HCT116 (cell line): ENCODE data around the gene CYREN. TPM values are rescaled to one million over a fixed set of nuclear protein-coding genes. Genes with fewer than 3 reads are reported as not detected.

ENCODE experiments used
- ATAC-seq: fragments of 200-7000 bp; cut with Tn5 transposase; 2 replicates; pipeline ENCODE4 v1.9.1; 2020; ENCODE audit warnings: mild to moderate bottlenecking, moderate library complexity
- BruUV-seq: library from RNA; stranded (reverse); fragments of 400-500 nt; replicated peaks from 2 replicates; lab custom pipeline; 2021; lab: Mats Ljungman, UMichigan
- CTCF ChIA-PET: fragments of 300-600 bp; sonication (Branson Sonifier 250); formaldehyde crosslinking; loops from one replicate; lab custom pipeline; 2021; ENCODE audit warnings: antibody characterized with exemption; lab: Charles Lee
- POLR2A ChIA-PET: fragments of 300-600, 350-600 bp; sonication (Branson Sonifier 250); formaldehyde crosslinking; loops from one replicate; lab custom pipeline; 2021; ENCODE audit warnings: antibody characterized with exemption; lab: Charles Lee
- RAD21 ChIA-PET, 2 experiments: fragments of 300-600 bp; sonication (Branson Sonifier 250); formaldehyde crosslinking; loops; one replicate each; lab custom pipeline; 2023; ENCODE audit warnings: low total read pairs in 2 of 2; ENCODE audit not compliant: uncharacterized antibody in 2 of 2, unreplicated experiment in 2 of 2, low non-redundant PET in 1 of 2; lab: Charles Lee
- DNase-seq: peaks from one replicate; pipeline ENCODE4 v3.0.0-alpha.2; 2010; ENCODE audit warnings: low read depth, low spot score
- H2AFZ ChIP-seq: fragments of 200-600 bp; shearing (Covaris generic), sonication (generic); 2 replicates; pipeline ENCODE4 v1.6.1; 2017; ENCODE audit warnings: low read depth, mixed run types, mixed read lengths, antibody characterized with exemption, low read length; ENCODE audit not compliant: poor library complexity, severe bottlenecking
- H3K27ac ChIP-seq: 2 replicates; pipeline ENCODE4 v1.5.1; 2012; ENCODE audit warnings: low read depth, low read length
- H3K27me3 ChIP-seq: fragments of 200-600 bp; sonication (generic); 2 replicates; pipeline ENCODE4 v1.6.1; 2016; ENCODE audit warnings: mixed run types, low read length, mixed read lengths; ENCODE audit not compliant: insufficient read depth
- H3K36me3 ChIP-seq, 2 experiments: fragments of 200-500 bp in 1 of 2; fragments of 200-600 bp in 1 of 2; sonication (Bioruptor generic) in 1 of 2; sonication (generic) in 1 of 2; 2 replicates each; pipeline versions ENCODE4 v1.5.1 to v1.6.1; 2014 to 2016; ENCODE audit warnings: low read length in 2 of 2, inconsistent platforms in 1 of 2, mixed read lengths in 1 of 2, mixed run types in 1 of 2; ENCODE audit not compliant: insufficient read depth in 2 of 2, control insufficient read depth in 1 of 2
- H3K4me1 ChIP-seq, 2 experiments: fragments of 200-600 bp in 1 of 2; sonication (generic) in 1 of 2; 2 replicates each; pipeline versions ENCODE4 v1.5.1 to v1.6.1; 2012 to 2017; ENCODE audit warnings: low read length in 2 of 2, inconsistent platforms in 1 of 2, mild to moderate bottlenecking in 1 of 2, mixed read lengths in 1 of 2, mixed run types in 1 of 2, moderate library complexity in 1 of 2; ENCODE audit not compliant: insufficient read depth in 2 of 2, control insufficient read depth in 1 of 2
- H3K4me2 ChIP-seq: fragments of 200-600 bp; sonication (generic); 2 replicates; pipeline ENCODE4 v1.6.1; 2017; ENCODE audit warnings: mixed run types, low read length, mixed read lengths
- H3K4me3 ChIP-seq, 2 experiments: fragments of 200-600 bp in 1 of 2; sonication (generic) in 1 of 2; replicated peaks in 1 of 2; 2 replicates each; pipeline ENCODE4 v1.5.1; 2011 to 2016; ENCODE audit warnings: low read length in 2 of 2, control low read depth in 1 of 2, low read depth in 1 of 2, mild to moderate bottlenecking in 1 of 2, mixed read lengths in 1 of 2, mixed run types in 1 of 2
- H3K79me2 ChIP-seq: fragments of 200-600 bp; sonication (generic); 2 replicates; pipeline ENCODE4 v1.6.1; 2017; ENCODE audit warnings: mild to moderate bottlenecking, mixed run types, low read length, moderate library complexity, mixed read lengths; ENCODE audit not compliant: insufficient read depth
- H3K9ac ChIP-seq: fragments of 200-600 bp; sonication (generic); 2 replicates; pipeline ENCODE4 v1.6.1; 2016; ENCODE audit warnings: low read length, mixed read lengths
- H3K9me2 ChIP-seq: fragments of 200-600 bp; sonication (generic), shearing (Covaris generic); 2 replicates; pipeline ENCODE4 v1.6.1; 2017; ENCODE audit warnings: mixed run types, mild to moderate bottlenecking, moderate library complexity; ENCODE audit not compliant: insufficient read depth
- H3K9me3 ChIP-seq, 2 experiments: fragments of 200-500 bp in 1 of 2; fragments of 200-600 bp in 1 of 2; sonication (Bioruptor generic) in 1 of 2; sonication (generic) in 1 of 2; 2 replicates each; pipeline ENCODE4 v1.6.1; 2014 to 2017; ENCODE audit warnings: low read length in 2 of 2, mixed read lengths in 2 of 2, inconsistent platforms in 1 of 2, low read depth in 1 of 2, mild to moderate bottlenecking in 1 of 2, mixed run types in 1 of 2, moderate library complexity in 1 of 2; ENCODE audit not compliant: control insufficient read depth in 1 of 2, insufficient read depth in 1 of 2
- H4K20me1 ChIP-seq: fragments of 200-600 bp; sonication (generic), shearing (Covaris generic); 2 replicates; pipeline ENCODE4 v1.6.1; 2017; ENCODE audit warnings: mixed run types, mild to moderate bottlenecking, moderate library complexity; ENCODE audit not compliant: insufficient read depth
- CBX3 ChIP-seq: IDR thresholded peaks from 2 replicates; pipeline ENCODE4 v1.6.1; 2012; ENCODE audit warnings: low read depth
- CEBPB ChIP-seq: IDR thresholded peaks from 2 replicates; pipeline ENCODE4 v1.6.1; 2012; ENCODE audit warnings: low read depth
- EGR1 ChIP-seq: IDR thresholded peaks from 2 replicates; pipeline ENCODE4 v1.6.1; 2012; ENCODE audit warnings: low read depth
- ELF1 ChIP-seq: IDR thresholded peaks from 2 replicates; pipeline ENCODE4 v1.6.1; 2012; ENCODE audit warnings: low read depth, borderline replicate concordance
- EZH2 ChIP-seq: fragments of 200-600 bp; sonication (generic); IDR thresholded peaks from 2 replicates; pipeline ENCODE4 v1.6.1; 2017; ENCODE audit warnings: antibody characterized with exemption, mixed run types
- EZH2phosphoT487 ChIP-seq: fragments of 200-600 bp; IDR thresholded peaks from 2 replicates; pipeline ENCODE4 v1.6.1; 2018; ENCODE audit warnings: antibody characterized with exemption, borderline replicate concordance
- FOSL1 ChIP-seq: IDR thresholded peaks from 2 replicates; pipeline ENCODE4 v1.6.1; 2012; ENCODE audit warnings: low read depth
- JUND ChIP-seq: IDR thresholded peaks from 2 replicates; pipeline ENCODE4 v1.6.1; 2012
- POLR2A ChIP-seq: IDR thresholded peaks from 2 replicates; pipeline ENCODE4 v1.7.0; 2011; ENCODE audit warnings: borderline replicate concordance; ENCODE audit not compliant: insufficient read depth, insufficient read length; ENCODE audit errors: extremely low read depth
- SRF ChIP-seq: IDR thresholded peaks from 2 replicates; pipeline ENCODE4 v1.6.1; 2012; ENCODE audit warnings: low read depth
- intact Hi-C: fragments of 100-400 bp; cut with micrococcal nuclease; formaldehyde crosslinking; loops from 2 replicates; pipeline ENCODE4 v1.10.0; 2022
- total RNA-seq: library from RNA; stranded (reverse); gene quantifications from one replicate; pipeline ENCODE4 v1.2.1, GENCODE V29; 2021; ENCODE audit not compliant: unreplicated experiment
- TF ChIP-seq, protein P1 (sequence below): IDR thresholded peaks from 2 replicates; pipeline ENCODE4 v1.6.1; 2011; ENCODE audit warnings: mild to moderate bottlenecking, low read length, moderate library complexity; ENCODE audit not compliant: insufficient replicate concordance; ENCODE audit errors: extremely low read depth
- TF ChIP-seq, protein P2 (sequence below): IDR thresholded peaks from 2 replicates; pipeline ENCODE4 v1.6.1; 2012
- TF ChIP-seq, protein P3 (sequence below): IDR thresholded peaks from 2 replicates; pipeline ENCODE4 v1.6.1; 2012; ENCODE audit warnings: low read depth

The CYREN gene
- total RNA-seq, 1 experiment from 2014 or later: 54.5 TPM

DNA sequence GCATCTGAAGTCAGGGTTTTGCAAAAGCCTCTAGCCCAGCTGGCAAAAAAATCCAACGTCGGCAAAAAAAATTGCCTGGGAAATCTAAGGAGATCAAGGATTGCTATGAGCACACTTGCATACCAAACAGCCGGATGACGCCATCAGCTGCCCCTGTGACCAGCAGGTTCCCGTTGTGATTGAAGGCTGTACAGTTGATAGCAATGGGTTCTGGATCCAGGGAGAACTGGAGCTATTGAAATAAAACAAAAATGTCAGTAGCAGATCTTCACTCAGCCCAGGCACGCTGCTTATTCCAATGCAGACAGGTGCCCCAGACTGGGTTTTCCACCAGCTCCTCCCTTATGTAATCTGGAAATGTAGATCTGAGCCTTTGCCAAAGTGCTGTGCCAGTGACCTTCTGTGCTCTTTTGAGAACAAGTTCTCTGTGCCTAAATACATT, 18.7 kb upstream of the CYREN start:
- Histone ChIP-seq H3K36me3 (no peaks in the 10 kb centered on the region), H3K27ac (no peak overlapping the region), H3K4me3 (no peak overlapping the region), H3K9me3 (no peaks in the 10 kb centered on the region), H2AFZ (no peak overlapping the region), H3K4me1 (no peaks in the 10 kb centered on the region)
- DNase-seq: no peak
- TF ChIP-seq FOSL1: no peak
- no peak for TF ChIP-seq CBX3
- TF ChIP-seq, protein P1, sequence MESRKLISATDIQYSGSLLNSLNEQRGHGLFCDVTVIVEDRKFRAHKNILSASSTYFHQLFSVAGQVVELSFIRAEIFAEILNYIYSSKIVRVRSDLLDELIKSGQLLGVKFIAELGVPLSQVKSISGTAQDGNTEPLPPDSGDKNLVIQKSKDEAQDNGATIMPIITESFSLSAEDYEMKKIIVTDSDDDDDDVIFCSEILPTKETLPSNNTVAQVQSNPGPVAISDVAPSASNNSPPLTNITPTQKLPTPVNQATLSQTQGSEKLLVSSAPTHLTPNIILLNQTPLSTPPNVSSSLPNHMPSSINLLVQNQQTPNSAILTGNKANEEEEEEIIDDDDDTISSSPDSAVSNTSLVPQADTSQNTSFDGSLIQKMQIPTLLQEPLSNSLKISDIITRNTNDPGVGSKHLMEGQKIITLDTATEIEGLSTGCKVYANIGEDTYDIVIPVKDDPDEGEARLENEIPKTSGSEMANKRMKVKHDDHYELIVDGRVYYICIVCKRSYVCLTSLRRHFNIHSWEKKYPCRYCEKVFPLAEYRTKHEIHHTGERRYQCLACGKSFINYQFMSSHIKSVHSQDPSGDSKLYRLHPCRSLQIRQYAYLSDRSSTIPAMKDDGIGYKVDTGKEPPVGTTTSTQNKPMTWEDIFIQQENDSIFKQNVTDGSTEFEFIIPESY: no peak
- TF ChIP-seq, protein P2, sequence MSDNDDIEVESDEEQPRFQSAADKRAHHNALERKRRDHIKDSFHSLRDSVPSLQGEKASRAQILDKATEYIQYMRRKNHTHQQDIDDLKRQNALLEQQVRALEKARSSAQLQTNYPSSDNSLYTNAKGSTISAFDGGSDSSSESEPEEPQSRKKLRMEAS: no peak
- TF ChIP-seq, all 23 proteins: peak for 0
- no TSS peak for BruUV-seq
- Histone ChIP-seq H3K9me2 (no peaks in the 10 kb centered on the region), H4K20me1 (no peaks in the 10 kb centered on the region), H3K4me2 (no peak overlapping the region), H3K79me2 (no peaks in the 10 kb centered on the region), H3K27me3 (no peaks in the 10 kb centered on the region), H3K9ac (no peak overlapping the region)
- RAD21 ChIA-PET: no interaction called here
- POLR2A ChIA-PET: no interaction called here
- CTCF ChIA-PET: no interaction called here
- intact Hi-C loops: no loop called here
- ATAC-seq: no peak

DNA sequence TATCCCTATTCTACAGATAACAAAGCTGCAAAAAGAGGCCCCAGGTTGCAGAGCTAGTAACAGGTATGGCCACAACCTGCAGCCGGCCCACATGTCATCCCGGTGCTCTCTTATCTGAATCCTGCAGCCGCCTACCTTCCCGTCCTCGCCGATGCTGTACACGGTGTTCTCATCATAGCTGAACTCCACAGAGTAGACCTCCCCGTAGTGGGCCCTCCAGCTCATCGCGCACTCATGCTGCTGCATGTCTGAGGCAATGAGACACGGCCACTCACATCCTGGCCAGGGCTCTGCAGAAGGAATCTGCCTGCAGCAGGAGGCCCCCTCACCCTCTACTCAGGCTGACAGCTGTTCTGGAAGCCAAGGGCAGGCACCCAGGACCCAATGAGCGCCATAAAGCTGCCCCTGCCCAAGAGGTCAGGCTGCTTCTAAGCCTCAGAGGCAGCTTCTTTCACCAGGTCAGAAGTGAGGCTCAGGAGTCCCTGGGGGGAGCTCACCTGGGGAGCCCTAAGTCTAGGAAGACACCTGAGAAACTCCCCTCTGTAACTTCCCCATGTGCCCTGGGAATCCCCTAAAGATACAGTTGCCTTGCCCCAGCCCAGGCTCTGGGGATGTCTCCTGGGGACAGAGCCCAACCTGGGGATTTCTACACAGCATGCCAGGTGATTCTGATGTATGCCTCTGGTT, 17.9 kb upstream of the CYREN start:
- intact Hi-C loops: no loop called here
- Histone ChIP-seq H3K36me3 (no peaks in the 10 kb centered on the region), H3K4me1 (no peaks in the 10 kb centered on the region), H2AFZ (no peak overlapping the region), H3K27me3 (no peaks in the 10 kb centered on the region), H3K9me3 (no peaks in the 10 kb centered on the region), H4K20me1 (no peaks in the 10 kb centered on the region), H3K4me3 (no peak overlapping the region), H3K9ac (no peak overlapping the region), H3K9me2 (no peaks in the 10 kb centered on the region), H3K4me2 (no peak overlapping the region), H3K79me2 (no peaks in the 10 kb centered on the region), H3K27ac (no peak overlapping the region)
- BruUV-seq: no TSS peak
- TF ChIP-seq, protein P3, sequence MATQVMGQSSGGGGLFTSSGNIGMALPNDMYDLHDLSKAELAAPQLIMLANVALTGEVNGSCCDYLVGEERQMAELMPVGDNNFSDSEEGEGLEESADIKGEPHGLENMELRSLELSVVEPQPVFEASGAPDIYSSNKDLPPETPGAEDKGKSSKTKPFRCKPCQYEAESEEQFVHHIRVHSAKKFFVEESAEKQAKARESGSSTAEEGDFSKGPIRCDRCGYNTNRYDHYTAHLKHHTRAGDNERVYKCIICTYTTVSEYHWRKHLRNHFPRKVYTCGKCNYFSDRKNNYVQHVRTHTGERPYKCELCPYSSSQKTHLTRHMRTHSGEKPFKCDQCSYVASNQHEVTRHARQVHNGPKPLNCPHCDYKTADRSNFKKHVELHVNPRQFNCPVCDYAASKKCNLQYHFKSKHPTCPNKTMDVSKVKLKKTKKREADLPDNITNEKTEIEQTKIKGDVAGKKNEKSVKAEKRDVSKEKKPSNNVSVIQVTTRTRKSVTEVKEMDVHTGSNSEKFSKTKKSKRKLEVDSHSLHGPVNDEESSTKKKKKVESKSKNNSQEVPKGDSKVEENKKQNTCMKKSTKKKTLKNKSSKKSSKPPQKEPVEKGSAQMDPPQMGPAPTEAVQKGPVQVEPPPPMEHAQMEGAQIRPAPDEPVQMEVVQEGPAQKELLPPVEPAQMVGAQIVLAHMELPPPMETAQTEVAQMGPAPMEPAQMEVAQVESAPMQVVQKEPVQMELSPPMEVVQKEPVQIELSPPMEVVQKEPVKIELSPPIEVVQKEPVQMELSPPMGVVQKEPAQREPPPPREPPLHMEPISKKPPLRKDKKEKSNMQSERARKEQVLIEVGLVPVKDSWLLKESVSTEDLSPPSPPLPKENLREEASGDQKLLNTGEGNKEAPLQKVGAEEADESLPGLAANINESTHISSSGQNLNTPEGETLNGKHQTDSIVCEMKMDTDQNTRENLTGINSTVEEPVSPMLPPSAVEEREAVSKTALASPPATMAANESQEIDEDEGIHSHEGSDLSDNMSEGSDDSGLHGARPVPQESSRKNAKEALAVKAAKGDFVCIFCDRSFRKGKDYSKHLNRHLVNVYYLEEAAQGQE: no peak
- TF ChIP-seq ELF1 (no peak), EZH2phosphoT487 (no peak), POLR2A (no peak), EZH2 (no peak), SRF (no peak), EGR1 (no peak), JUND (no peak), CEBPB (no peak)
- POLR2A ChIA-PET: no interaction called here
- CTCF ChIA-PET: no interaction called here
- RAD21 ChIA-PET: no interaction called here
- ATAC-seq (no peak), DNase-seq (no peak)
